ENCODE data around the gene ASPG. TPM values are rescaled to one million over a fixed set of nuclear protein-coding genes. Genes with fewer than 3 reads are reported as not detected.

ASPG gene
- total and polyA plus RNA-seq, 3 donors from 2014 or later = 2.7 to 3.7 (median 3.3) TPM

- Histone ChIP-seq H3K36me3 (ENCODE audit: low read depth, missing control alignments) (no peaks in the 10 kb centered on the region), H3K27ac (no peak within 1 kb of the TSS), H3K9me3 (no peaks in the 10 kb centered on the region), H3K4me1 (peaks cover 6% of the 10 kb centered on the region), H3K27me3 (no peaks in the 10 kb centered on the region), H3K4me3 (peak within 1 kb of the TSS; percentile 49 to 56)
- DNase-seq = peak; percentile 41
- no peak for TF ChIP-seq POLR2A (IDR thresholded peaks at IDR 0.05)
- TF ChIP-seq CTCF (IDR thresholded peaks at IDR 0.05) = no peak
- intact Hi-C loops (cut with DNase I; ENCODE audit: low total_unique reads) = loop anchor here (5.0 kb wide), 1 partner anchor 424 kb away; no protein-coding TSS in a partner anchor
- WGBS, 2 donors = 0% methylated on average over 17 to 75 of the region's 77 CpGs
Observed at GRCh38 chr14:104138098-104138717, 52.7 kb downstream of the ASPG start, which contains the start of gene KIF26A. Gene KIF26A (plus strand): TSS chr14:104138587. CDS start chr14:104138723, 136 bp downstream.

- DNase-seq = no peak
Observed at GRCh38 chr14:104138718-104139459, 53.4 kb downstream of the ASPG start.

GRCh38 chr14:104139460-104140212 lies 54.1 kb downstream of the ASPG start:
- WGBS, 2 donors = 33 to 51% methylated on average over 8 to 14 of the region's 14 CpGs
- no peak for DNase-seq
- TF ChIP-seq CTCF (IDR thresholded peaks at IDR 0.05) (no peak), POLR2A (IDR thresholded peaks at IDR 0.05) (no peak)
- intact Hi-C loops (cut with DNase I; ENCODE audit: low total_unique reads) = loop anchor here (5.0 to 10.0 kb wide), 2 partner anchors 423 to 495 kb away; no protein-coding TSS in a partner anchor
- no peak overlapping the region for H3K27ac ChIP-seq
- peaks cover 6% of the 10 kb centered on the region for H3K4me1 ChIP-seq
- H3K36me3 ChIP-seq (ENCODE audit: low read depth, missing control alignments) = no peaks in the 10 kb centered on the region
- H3K9me3 ChIP-seq = no peaks in the 10 kb centered on the region
- H3K27me3 ChIP-seq = no peaks in the 10 kb centered on the region
- no peak overlapping the region for H3K4me3 ChIP-seq

More at GRCh38 chr14:104138718-104139459, 53.4 kb downstream of the ASPG start:
- intact Hi-C loops (cut with DNase I; ENCODE audit: low total_unique reads) = loop anchor here (5.0 kb wide), 1 partner anchor 423 kb away; no protein-coding TSS in a partner anchor
- H3K27ac ChIP-seq = no peak overlapping the region
- H3K4me3 ChIP-seq = peak overlapping the region; percentile 36 to 49
- TF ChIP-seq POLR2A (IDR thresholded peaks at IDR 0.05) (no peak), CTCF (IDR thresholded peaks at IDR 0.05) (no peak)
- WGBS, 2 donors = 0 to 2% methylated on average over 1 to 61 of the region's 73 CpGs
- H3K4me1 ChIP-seq = peaks cover 6% of the 10 kb centered on the region
- H3K27me3 ChIP-seq = no peaks in the 10 kb centered on the region
- no peaks in the 10 kb centered on the region for H3K36me3 ChIP-seq (ENCODE audit: low read depth, missing control alignments)
- H3K9me3 ChIP-seq = no peaks in the 10 kb centered on the region

- intact Hi-C loops (cut with DNase I; ENCODE audit: low total_unique reads) = loop anchor here (10.0 kb wide), 1 partner anchor 495 kb away; no protein-coding TSS in a partner anchor
- H3K4me3 ChIP-seq = no peak overlapping the region
Observed at GRCh38 chr14:104140213-104140462, 54.6 kb downstream of the ASPG start.

More at GRCh38 chr14:104140213-104140462, 54.6 kb downstream of the ASPG start:
- WGBS, 2 donors = 50 to 88% methylated on average over 2 to 6 of the region's 6 CpGs
- TF ChIP-seq POLR2A (IDR thresholded peaks at IDR 0.05) = no peak
- no peak for TF ChIP-seq CTCF (IDR thresholded peaks at IDR 0.05)
- H3K9me3 ChIP-seq = no peaks in the 10 kb centered on the region
- DNase-seq = no peak
- no peaks in the 10 kb centered on the region for H3K27me3 ChIP-seq
- H3K27ac ChIP-seq = no peak overlapping the region
- H3K4me1 ChIP-seq = peaks cover 6% of the 10 kb centered on the region
- H3K36me3 ChIP-seq (ENCODE audit: low read depth, missing control alignments) = no peaks in the 10 kb centered on the region

All from testis (tissue), 3 donors.